Measurements from ENCODE around the gene HTR7. TPM values are rescaled to one million over a fixed set of nuclear protein-coding genes. Genes with fewer than 3 reads are reported as not detected.

HTR7 gene
- total RNA-seq, 1 donor from 2014 or later, result 0.22 TPM

DNA sequence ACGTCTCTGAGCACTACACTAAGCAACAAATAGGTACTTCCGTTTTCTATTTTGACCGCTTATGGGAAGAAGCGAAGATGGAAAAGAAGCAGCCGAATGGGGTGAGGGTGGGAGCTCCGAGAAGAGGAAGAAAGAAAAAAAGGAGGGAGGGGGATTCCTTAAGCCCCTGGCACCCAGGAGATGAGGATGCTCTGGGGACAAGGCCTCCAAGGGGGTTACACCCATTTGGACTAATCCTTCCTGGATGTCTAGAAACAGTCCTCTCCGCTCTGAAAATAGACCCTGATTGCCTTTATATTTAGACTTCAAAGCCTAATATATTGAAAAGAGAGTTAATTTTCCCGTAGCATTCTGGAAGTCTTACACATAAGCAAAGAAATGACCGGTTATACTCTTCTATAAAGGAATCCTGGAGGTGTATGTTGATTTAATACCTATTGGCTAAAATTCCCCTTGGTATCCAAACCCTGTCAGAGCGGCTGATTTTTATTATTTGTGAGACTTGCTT is 676 bp upstream of the HTR7 start:
- H3K9me3 ChIP-seq (replicated peaks), result no peaks in the 10 kb centered on the region
- TF ChIP-seq, protein P1, sequence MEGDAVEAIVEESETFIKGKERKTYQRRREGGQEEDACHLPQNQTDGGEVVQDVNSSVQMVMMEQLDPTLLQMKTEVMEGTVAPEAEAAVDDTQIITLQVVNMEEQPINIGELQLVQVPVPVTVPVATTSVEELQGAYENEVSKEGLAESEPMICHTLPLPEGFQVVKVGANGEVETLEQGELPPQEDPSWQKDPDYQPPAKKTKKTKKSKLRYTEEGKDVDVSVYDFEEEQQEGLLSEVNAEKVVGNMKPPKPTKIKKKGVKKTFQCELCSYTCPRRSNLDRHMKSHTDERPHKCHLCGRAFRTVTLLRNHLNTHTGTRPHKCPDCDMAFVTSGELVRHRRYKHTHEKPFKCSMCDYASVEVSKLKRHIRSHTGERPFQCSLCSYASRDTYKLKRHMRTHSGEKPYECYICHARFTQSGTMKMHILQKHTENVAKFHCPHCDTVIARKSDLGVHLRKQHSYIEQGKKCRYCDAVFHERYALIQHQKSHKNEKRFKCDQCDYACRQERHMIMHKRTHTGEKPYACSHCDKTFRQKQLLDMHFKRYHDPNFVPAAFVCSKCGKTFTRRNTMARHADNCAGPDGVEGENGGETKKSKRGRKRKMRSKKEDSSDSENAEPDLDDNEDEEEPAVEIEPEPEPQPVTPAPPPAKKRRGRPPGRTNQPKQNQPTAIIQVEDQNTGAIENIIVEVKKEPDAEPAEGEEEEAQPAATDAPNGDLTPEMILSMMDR (IDR thresholded peaks at IDR 0.05; ENCODE audit: borderline replicate concordance), result no peak
- H3K27ac ChIP-seq (replicated peaks), result peak overlapping the region; percentile 55
- peaks cover 10% of the 10 kb centered on the region for H3K4me1 ChIP-seq
- H3K27me3 ChIP-seq (ENCODE audit: low read depth), result peaks cover 52% of the 10 kb centered on the region
- no peak for DNase-seq
- H3K4me3 ChIP-seq, result peak overlapping the region; percentile 74
- H3K36me3 ChIP-seq, result no peaks in the 10 kb centered on the region
- intact Hi-C loops (cut with micrococcal nuclease), result no loop called here

DNA sequence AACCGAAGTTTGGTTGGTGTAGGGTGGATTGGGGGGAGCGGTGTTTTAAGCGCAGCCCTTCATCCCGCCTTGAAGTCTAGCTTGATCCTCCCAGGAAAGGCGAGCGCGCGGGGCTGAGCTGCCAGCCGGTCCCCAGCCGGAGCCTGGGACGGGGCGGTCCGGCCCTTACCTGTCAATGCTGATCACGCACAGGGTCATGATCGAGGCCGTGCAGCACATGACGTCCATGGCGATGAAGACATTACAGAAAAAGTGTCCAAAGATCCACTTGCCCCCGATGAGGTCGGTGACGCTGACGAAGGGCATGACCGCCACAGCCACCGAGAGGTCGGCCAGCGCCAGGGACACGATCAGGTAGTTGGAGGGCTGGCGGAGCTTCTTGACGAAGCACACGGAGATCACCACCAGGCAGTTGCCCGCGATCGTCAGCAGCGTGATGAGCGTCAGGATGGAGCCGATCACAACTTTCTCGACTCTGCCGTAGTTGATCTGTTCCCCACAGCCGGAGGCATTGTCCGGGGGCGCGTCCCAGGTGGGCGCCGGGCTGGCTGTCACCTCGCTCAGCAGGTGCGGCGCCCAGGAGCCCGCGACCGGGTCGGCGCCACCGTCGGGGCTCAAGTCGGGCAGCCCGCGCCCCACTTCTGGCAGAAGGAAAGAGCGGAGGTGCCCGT is 740 bp downstream of the HTR7 start:
- Histone ChIP-seq H3K4me1 (peaks cover 10% of the 10 kb centered on the region), H3K4me3 (peak overlapping the region; percentile 74), H3K27ac (replicated peaks) (no peak overlapping the region), H3K27me3 (ENCODE audit: low read depth) (peaks cover 62% of the 10 kb centered on the region), H3K36me3 (no peaks in the 10 kb centered on the region), H3K9me3 (replicated peaks) (no peaks in the 10 kb centered on the region)
- DNase-seq, result no peak
- TF ChIP-seq, protein P1 (IDR thresholded peaks at IDR 0.05; ENCODE audit: borderline replicate concordance), result no peak
- intact Hi-C loops (cut with micrococcal nuclease), result no loop called here

DNA sequence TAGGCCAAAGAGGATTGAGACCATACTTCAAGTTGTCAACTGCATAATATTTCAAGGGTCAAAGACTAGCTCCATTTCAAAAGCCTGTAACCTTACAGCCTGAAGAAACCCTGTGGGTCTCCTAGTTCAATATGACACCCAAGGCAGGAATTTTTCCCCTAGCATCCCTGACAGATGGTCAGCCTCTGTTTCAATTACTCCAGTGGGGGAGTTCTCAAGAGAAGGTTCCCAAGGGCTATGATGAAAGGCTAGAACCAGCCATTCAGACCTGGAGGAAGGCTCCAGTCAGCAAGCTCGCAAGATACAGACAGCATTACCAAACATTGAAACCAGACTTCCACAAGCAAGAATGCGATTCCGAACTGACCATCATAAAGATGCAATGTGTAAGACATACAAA is 1.6 kb downstream of the HTR7 start:
- TF ChIP-seq, protein P1 (IDR thresholded peaks at IDR 0.05; ENCODE audit: borderline replicate concordance), result no peak
- peaks cover 5% of the 10 kb centered on the region for H3K9me3 ChIP-seq (replicated peaks)
- H3K27ac ChIP-seq (replicated peaks), result no peak overlapping the region
- H3K36me3 ChIP-seq, result no peaks in the 10 kb centered on the region
- no peak for DNase-seq
- intact Hi-C loops (cut with micrococcal nuclease), result no loop called here
- peaks cover 68% of the 10 kb centered on the region for H3K27me3 ChIP-seq (ENCODE audit: low read depth)
- H3K4me3 ChIP-seq, result no peak overlapping the region
- H3K4me1 ChIP-seq, result peaks cover 10% of the 10 kb centered on the region

DNA sequence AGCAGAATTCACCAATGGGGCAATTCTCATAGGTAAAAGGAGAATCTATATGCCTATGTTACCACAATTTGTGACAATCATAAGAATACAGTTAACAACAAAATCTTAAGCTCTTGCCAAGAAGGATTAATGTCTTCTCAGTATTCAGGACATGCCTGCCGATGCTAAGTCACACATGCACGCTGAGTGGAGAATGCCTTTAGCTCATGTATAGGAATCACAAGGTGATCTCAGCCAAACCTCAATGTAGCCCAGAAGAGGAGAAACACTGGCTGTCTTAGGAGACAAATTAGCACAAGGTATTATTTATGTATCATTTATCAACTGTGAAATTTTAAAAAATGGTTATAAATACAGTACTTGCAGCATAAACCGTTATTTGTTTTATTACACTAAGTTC is 2.7 kb downstream of the HTR7 start:
- Histone ChIP-seq H3K27me3 (ENCODE audit: low read depth) (peaks cover 69% of the 10 kb centered on the region), H3K36me3 (no peaks in the 10 kb centered on the region), H3K27ac (replicated peaks) (no peak overlapping the region), H3K4me3 (no peak overlapping the region), H3K9me3 (replicated peaks) (peaks cover 16% of the 10 kb centered on the region), H3K4me1 (peaks cover 10% of the 10 kb centered on the region)
- intact Hi-C loops (cut with micrococcal nuclease), result no loop called here
- TF ChIP-seq, protein P1 (IDR thresholded peaks at IDR 0.05; ENCODE audit: borderline replicate concordance), result no peak
- no peak for DNase-seq

DNA sequence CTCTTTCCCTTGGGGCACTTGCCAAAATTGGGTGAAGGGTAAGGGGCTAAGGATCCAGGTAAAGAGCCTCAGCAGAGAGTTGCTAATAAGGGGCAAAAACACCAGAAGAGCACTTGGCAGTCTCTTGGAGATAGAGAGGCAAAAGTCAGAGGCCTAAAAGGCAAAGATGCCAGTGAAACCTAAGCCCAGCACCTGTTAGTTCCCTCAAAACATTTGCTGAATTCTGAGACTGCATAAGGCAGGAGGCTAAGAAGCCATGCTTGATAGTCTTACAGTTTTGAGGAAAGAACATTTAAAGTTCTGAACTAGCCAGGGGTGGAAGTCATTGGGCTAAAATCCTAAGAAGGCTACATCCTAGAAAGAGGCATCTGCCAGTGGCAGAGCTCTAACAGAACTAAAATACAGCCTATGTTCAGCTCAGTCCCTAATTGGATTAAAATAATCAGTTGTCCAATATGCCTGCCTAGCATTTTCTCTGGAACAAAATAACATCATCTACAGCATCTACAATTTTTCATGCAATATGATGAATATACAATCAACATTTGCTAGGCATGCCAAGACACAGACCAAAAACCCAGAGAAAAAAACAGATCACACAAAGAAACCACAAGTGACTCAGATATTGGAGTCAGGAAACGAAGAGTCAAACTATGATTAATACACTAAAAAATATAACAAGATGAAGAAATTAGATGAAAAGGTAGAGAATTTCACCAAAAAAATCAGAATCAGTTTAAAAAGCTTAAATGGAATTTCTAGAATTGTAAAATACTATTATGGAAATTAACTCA is 7.7 kb downstream of the HTR7 start:
- TF ChIP-seq, protein P1 (IDR thresholded peaks at IDR 0.05; ENCODE audit: borderline replicate concordance), result no peak
- H3K36me3 ChIP-seq, result no peaks in the 10 kb centered on the region
- peaks cover 19% of the 10 kb centered on the region for H3K9me3 ChIP-seq (replicated peaks)
- peaks cover 68% of the 10 kb centered on the region for H3K27me3 ChIP-seq (ENCODE audit: low read depth)
- DNase-seq, result no peak
- H3K4me3 ChIP-seq, result no peak overlapping the region
- H3K27ac ChIP-seq (replicated peaks), result no peak overlapping the region
- intact Hi-C loops (cut with micrococcal nuclease), result no loop called here
- no peaks in the 10 kb centered on the region for H3K4me1 ChIP-seq
